Mammary epithelial cell (primary cell): ENCODE results near the gene ZHX3.

Experiments
- EZH2 ChIP-seq: IDR thresholded peaks from 2 replicates; pipeline ENCODE4 v1.6.1; 2012; ENCODE audit warnings: low read length, inconsistent platforms, borderline replicate concordance
- TF ChIP-seq, protein P1 (sequence below), 2 donors: IDR thresholded peaks in 1 of 2; conservative IDR thresholded peaks in 1 of 2; 2 replicates each; pipeline ENCODE4 v1.5.1; 2011 to 2012; ENCODE audit warnings: inconsistent platforms in 2 of 2, low read length in 2 of 2, mild to moderate bottlenecking in 2 of 2, control low read depth in 1 of 2, low read depth in 1 of 2; ENCODE audit not compliant: insufficient read depth in 1 of 2; ENCODE audit errors: extremely low read depth in 1 of 2

- TF ChIP-seq, protein P1, sequence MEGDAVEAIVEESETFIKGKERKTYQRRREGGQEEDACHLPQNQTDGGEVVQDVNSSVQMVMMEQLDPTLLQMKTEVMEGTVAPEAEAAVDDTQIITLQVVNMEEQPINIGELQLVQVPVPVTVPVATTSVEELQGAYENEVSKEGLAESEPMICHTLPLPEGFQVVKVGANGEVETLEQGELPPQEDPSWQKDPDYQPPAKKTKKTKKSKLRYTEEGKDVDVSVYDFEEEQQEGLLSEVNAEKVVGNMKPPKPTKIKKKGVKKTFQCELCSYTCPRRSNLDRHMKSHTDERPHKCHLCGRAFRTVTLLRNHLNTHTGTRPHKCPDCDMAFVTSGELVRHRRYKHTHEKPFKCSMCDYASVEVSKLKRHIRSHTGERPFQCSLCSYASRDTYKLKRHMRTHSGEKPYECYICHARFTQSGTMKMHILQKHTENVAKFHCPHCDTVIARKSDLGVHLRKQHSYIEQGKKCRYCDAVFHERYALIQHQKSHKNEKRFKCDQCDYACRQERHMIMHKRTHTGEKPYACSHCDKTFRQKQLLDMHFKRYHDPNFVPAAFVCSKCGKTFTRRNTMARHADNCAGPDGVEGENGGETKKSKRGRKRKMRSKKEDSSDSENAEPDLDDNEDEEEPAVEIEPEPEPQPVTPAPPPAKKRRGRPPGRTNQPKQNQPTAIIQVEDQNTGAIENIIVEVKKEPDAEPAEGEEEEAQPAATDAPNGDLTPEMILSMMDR (conservative IDR thresholded peaks at IDR 0.05 in 1 of 2, IDR thresholded peaks at IDR 0.05 in 1 of 2; ENCODE audit: extremely low read depth in 1 of 2, insufficient read depth in 1 of 2, low read depth in 1 of 2, low read length in 2 of 2), result no peak
- TF ChIP-seq EZH2, result no peak
Observed at GRCh38 chr20:41336711-41337492, 19.4 kb upstream of the ZHX3 start.
